SK-N-SH (cell line): ENCODE data around the gene ABL2.

ENCODE experiments used
- CHD2 ChIP-seq: fragments of 150-350 bp; IDR thresholded peaks from 2 replicates; pipeline ENCODE4 v1.6.1; 2018; ENCODE audit warnings: low read length; ENCODE audit not compliant: partially characterized antibody
- CTCF ChIP-seq: fragments of 200-600 bp; sonication (generic); IDR thresholded peaks from 2 replicates; pipeline ENCODE4 v1.6.1; 2017; ENCODE audit warnings: antibody characterized with exemption, mild to moderate bottlenecking, moderate library complexity
- ELF1 ChIP-seq: IDR thresholded peaks from 2 replicates; pipeline ENCODE4 v1.4.0; 2012
- EP300 ChIP-seq, 2 experiments: IDR thresholded peaks; 2 replicates each; pipeline versions ENCODE4 v1.4.0 to v1.6.1; 2012; ENCODE audit warnings: borderline replicate concordance in 1 of 2, low read depth in 1 of 2, low read length in 1 of 2
- MAX ChIP-seq: IDR thresholded peaks from 2 replicates; pipeline ENCODE4 v1.4.0; 2012; ENCODE audit warnings: low read depth
- POLR2AphosphoS5 ChIP-seq: IDR thresholded peaks from 2 replicates; pipeline ENCODE4 v1.6.1; 2012; ENCODE audit warnings: low read depth, low read length
- RFX5 ChIP-seq: IDR thresholded peaks from 2 replicates; pipeline ENCODE4 v1.6.1; 2012; ENCODE audit warnings: mild to moderate bottlenecking, improper control_type of control experiment, low read length
- SMC3 ChIP-seq: IDR thresholded peaks from 2 replicates; pipeline ENCODE4 v1.6.1; 2012; ENCODE audit warnings: low read depth, low read length, improper control_type of control experiment
- TF ChIP-seq, protein P1 (sequence below): fragments of 150-350 bp; IDR thresholded peaks from 2 replicates; pipeline ENCODE4 v1.6.1; 2017; ENCODE audit warnings: antibody characterized with exemption, low read length, low read depth, borderline replicate concordance

GRCh38 chr1:179195376-179195775 lies 34.1 kb downstream of the ABL2 start:
- no peak for TF ChIP-seq SMC3
- no peak for TF ChIP-seq CTCF
- TF ChIP-seq POLR2AphosphoS5 = no peak
- TF ChIP-seq ELF1 = no peak
- TF ChIP-seq, protein P1, sequence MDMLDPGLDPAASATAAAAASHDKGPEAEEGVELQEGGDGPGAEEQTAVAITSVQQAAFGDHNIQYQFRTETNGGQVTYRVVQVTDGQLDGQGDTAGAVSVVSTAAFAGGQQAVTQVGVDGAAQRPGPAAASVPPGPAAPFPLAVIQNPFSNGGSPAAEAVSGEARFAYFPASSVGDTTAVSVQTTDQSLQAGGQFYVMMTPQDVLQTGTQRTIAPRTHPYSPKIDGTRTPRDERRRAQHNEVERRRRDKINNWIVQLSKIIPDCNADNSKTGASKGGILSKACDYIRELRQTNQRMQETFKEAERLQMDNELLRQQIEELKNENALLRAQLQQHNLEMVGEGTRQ = no peak
- no peak for TF ChIP-seq EP300 (IDR thresholded peaks at IDR 0.05; ENCODE audit: borderline replicate concordance in 1 of 2, low read depth in 1 of 2, low read length in 1 of 2)
- TF ChIP-seq CHD2 = no peak
- no peak for TF ChIP-seq RFX5
- TF ChIP-seq MAX = no peak
